ENCODE results near the gene B3GNT5.
"Not testable (repeated sequence)": the region's sequence is repeated elsewhere in the genome, so short reads cannot be mapped to it uniquely, and the experiment has no call there.

B3GNT5 gene, protein sequence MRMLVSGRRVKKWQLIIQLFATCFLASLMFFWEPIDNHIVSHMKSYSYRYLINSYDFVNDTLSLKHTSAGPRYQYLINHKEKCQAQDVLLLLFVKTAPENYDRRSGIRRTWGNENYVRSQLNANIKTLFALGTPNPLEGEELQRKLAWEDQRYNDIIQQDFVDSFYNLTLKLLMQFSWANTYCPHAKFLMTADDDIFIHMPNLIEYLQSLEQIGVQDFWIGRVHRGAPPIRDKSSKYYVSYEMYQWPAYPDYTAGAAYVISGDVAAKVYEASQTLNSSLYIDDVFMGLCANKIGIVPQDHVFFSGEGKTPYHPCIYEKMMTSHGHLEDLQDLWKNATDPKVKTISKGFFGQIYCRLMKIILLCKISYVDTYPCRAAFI

DNA sequence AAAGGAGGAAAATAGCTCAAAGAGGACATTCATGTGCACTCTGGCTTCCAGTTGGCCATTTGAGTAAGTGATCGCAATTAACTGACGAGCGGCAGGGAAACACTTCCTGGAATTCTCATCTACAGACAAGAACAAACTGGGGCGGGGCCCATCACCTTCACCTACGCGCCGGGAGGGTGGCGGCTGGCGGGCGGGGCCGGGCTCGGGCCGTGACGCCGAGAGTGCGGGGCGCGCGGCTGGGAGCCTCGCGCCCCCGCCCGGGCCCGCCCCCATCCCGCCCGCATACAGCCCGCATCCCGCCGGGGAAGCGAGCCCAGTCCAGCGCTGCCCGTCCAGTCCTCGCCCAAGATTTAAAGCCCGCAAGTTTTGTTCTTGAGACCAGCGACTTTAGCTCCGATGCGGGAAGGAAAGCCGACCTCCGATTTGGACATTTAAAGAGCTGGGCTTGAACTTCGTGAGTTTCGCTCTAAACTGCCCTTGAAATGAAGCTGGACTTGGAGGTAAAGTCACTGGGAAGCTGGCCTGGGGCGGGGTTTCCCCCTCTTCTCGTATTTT is at the start of gene B3GNT5:
Gene B3GNT5, plus strand, starts transcription at position 281 of the 555 bp plus-strand sequence. CDS start 16,546 bp downstream, outside the sequence.
- DNase-seq, result peak; percentile 77 to 90 (median 88)

DNA sequence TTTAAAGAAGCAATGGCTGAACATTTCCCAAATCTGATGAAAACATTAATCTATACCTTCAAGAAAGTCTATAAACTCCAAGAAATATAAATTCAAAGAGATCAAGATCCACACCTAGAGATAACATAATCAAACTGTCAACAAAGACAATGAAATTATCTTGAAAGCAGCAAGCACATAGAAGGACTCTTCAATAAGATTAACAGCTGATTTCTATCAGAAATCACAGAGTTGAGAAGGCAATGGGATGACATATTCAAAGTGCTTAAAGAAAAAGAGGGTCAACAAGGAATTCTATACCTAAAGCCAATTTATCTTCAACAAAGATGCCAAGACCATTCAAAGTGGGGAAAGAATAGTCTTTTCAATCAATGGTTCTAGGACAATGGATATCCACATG is 49.4 kb upstream of the B3GNT5 start:
- DNase-seq, result no peak

DNA sequence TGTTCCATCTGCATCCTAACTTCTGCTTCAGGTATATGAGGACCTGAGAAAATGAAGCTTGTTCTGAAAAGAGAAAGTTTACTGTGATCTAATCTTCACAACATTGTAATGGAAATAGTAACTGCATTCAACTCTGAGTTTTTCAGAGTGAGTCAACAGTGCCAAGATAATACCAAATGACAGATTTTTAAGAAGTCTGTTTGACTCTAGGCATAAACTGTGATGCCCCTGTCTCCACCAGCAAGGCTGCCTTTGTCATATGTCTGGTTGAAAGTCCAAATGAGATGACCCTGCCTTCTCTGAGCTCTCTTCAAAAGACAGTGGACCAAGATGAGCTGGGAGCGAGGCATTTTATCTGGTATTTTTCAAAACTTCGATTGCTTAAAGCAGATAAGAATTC is 44.8 kb upstream of the B3GNT5 start:
- DNase-seq, result no peak

DNA sequence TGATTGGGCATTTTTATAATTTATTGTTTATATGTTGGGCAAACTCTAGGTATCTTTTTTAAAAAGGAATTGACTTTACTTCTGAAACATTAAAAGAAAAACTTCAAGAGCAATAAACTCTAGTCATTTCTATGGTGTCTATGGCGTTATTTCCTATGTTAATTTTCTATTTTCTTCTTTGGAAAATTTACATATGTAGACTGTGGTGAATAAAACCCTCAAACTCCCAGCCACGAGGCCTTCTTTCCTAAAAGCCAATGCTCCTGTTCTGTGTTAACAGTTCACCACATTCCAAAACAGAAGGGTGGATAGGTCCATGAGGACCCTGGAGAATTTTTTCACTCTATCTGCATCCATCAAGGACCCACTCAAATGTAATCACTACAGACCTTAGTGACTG is 44.3 kb upstream of the B3GNT5 start:
- no peak for DNase-seq

DNA sequence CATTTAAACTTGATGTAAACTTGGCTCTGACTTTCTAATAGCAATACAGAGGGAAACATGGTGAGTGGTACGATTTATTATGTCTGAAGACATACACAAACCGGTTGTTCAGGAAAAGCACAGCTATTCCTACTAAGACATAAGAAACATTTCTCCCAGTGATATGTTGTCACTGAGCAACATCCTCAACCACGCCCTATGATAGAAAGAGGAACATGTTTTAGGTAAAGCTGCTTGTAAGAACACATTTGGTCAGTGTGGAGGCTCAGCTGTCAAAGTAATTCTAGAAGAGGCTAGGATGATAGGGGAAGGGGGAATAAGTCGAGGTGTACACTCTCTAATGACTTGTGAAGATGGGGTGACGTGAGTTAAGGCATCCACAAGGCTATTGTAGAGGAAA is 42.7 kb upstream of the B3GNT5 start:
- DNase-seq, result no peak

DNA sequence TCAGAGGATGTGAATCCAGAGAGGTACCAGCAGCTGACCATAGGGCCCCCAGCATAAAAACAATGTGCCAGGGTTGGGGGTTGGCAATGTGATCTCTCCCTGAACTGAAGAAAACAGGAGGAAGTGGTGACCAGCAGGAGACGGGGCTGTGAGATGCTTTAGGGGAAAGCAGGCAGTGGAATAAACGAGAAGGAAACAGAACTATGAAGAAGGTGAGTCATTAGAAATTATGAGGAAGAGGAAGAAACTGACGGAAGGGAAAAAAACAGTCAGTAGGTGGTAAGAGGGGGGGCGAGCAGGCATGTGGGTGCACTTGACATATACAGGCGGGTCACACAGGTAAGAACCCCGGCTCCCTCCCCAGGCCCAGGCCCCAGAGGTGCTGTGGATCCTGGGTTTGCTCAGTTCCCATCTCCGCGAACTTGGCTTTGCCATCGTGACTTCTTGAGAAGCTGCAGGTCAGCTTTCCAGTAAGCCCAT is 42.2 kb upstream of the B3GNT5 start:
- DNase-seq, result no peak

DNA sequence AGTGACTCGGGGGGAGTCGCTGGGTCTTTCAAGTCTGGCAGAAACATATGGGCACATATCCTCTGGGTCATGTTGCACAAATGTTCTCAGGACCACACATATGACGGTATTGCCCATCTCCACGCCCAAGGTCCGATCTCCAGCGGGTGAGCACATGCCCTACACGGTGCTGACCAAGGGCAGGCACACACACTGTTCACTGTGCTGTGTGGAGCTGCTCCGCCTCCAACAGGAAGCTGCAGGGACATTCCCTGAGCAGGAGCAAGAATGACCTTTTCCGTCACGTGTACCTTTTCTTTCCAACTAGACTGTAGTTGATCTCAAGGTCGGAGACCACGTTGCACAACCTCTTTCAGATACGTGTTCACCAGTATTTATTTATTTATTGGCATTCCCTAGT is 41.7 kb upstream of the B3GNT5 start:
- no peak for DNase-seq

DNA sequence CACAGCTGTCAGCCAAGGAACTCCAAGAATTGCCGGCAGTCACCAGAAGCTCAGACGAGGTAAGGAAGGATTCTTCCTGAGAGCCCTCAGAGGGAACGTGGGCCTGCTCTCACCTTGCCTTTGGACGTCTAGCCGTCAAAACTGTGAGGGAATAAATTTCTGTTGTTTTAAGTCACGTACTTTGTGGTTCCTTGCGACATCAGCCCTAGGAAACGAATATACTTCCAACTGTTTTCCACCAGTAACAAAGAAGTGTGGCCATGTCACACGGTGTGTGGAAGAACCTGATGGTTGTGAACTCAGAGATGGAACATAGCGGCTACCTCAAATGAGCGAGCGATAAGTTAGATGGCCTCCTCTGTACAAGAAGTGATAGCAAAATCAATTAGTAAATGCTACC is 41.0 kb upstream of the B3GNT5 start:
- DNase-seq, result no peak

DNA sequence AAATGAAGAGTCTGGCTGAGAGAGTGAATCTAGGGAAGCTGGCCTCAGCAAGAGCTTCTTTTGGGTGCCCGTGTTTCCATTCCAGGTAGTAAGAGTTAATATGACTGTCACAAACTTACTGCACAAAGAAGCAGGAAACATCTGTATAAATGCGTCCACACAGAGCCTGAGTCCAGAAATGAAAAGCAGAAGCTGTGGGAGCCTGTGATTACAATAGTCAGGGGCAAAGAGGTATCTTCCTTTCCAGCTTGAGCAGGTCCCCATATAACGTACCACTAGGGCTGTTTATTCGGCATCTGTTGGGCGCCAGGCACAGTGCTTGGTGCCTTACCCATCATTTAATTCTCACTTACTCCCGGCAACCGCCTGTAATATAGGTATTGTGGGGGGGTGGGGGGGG is 40.5 kb upstream of the B3GNT5 start:
- DNase-seq, result no peak

DNA sequence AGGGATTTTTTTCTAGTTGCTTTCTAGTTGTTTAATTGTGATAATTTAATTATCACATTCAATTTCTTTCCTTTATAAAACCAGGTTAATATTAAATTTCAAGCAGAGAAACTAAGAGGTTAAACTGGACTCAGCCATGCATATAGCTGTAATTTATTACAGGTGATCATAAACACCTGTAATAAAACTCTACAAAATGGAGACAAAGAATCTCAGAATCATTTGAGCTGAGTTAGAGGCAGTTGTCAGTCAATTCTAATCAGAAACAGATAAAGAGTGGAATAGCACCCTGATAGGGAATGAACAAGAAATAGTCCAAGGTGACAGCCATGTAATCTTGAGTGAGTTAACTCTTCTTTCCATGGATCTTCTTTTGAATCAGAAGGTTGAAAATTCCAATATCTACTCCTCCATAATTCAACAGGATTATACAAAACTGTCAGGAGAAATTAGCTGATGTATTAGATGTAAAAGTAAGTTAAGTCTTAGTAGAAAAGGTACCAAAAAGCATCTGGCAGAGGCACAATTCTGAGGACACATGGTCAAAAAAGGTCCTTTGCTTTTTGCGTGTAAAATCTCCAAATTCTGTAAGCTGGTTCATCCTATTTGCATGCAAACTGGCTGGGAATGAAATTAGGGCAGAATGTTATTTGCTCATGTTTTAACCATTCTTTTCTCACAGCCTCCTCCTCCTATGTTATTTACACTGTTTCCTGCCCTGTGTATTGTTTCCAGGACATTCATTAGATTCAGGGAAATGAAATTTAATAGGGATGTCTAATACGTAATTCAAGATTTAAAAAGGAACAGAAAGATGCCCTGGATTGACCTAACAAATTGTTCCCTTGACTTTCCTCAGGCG is 39.4 kb upstream of the B3GNT5 start:
- peak in 1 of 3 experiments; percentile 40 for DNase-seq

DNA sequence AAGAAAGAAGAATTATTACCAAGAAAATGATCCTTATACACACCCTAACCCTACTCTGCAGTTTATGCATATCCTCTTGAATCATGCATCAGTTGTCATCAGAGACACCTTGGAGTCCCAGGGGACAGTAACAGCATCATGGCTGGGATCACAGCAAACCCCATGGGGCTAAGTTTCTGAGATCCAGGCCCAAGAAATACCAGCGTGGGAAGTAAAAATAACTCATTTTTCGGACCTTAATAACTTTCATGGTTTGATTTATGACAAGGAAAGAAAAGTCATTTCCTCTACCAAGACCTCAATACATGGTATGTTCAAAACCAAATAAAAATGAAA is 38.8 kb upstream of the B3GNT5 start:
- peak in 2 of 3 experiments; percentile 9 to 40 for DNase-seq

DNA sequence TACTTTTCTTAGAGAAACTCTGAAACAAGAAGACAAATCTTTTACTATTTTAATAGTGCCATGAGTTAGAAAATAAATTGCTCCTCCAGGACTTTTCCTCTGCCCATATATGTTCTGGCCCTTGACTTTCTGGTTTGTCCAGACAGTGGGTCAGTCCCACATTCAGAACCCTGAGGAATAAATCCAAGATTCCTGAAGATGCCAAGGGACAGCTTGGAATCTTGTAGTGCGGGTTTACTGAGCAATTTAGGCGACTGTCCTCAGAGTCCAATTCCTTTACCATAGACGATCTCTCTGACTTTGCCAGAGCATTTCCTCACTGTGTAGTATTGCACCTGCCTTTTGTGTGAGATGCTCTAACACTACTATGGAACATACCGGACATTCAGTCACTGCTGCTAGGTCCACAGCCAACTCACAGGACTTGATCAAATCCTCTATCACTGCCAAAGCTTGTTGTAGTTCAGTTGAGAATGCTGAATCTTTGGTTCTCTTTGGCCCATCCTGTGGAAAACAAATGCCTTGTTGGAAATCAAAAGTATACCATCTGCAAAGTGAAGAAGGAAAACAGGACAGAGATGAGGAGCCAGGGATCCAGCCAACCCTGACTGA is 37.4 kb upstream of the B3GNT5 start:
- DNase-seq, result no peak

DNA sequence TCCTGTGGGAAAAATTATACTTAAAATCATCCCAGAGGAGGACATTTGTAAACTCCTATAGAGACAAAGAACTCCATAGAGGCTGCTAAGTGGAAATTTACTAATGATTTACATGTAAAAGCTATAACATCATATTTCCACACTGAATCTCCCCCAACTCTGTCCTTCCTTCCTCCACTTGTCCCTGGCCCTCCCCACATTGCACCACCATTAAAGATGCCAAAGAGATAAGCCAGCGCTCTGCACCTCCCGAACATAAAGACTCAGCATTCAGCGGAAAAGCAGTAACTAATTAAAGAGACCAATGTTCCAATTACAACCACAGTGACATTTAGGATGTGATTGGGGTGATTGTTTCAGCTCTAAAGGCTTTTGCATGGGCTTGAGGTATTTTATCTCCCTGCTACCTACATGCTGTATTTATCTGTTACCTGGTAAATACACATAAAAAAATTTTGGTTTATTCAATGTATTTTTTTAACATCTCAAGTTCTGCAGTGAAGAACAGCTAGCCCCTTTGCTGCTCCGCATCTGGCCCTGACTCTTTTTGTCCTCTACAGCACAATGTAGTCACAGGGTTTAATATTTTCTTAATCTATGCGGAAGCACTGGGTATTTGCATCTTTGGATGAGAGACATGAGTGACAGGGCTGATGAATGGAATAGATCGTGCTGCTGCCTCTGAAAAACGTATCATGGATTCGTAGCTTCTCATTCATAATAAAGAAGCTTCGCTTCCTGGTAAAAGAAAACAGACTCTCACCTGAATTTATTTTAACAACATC is 35.3 kb upstream of the B3GNT5 start:
- DNase-seq, result no peak

DNA sequence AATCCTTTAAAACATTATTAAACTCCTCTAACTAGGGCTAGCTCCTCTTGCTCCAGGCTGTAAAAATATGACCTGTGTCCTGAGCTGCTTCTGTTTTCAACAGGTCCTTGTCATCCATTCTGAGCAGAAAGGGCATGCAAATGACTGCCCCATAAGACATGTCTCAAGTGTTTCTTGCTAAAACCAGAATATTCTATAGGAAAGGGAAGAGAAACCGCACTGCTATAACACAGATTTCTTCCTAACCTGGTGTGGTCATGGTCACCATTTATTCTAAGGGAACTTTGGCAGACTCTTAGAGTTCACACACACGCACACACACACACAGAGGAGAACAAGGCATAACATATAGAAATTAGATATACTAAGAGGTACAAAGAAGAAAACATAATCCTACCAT is 34.2 kb upstream of the B3GNT5 start:
- DNase-seq, result no peak

DNA sequence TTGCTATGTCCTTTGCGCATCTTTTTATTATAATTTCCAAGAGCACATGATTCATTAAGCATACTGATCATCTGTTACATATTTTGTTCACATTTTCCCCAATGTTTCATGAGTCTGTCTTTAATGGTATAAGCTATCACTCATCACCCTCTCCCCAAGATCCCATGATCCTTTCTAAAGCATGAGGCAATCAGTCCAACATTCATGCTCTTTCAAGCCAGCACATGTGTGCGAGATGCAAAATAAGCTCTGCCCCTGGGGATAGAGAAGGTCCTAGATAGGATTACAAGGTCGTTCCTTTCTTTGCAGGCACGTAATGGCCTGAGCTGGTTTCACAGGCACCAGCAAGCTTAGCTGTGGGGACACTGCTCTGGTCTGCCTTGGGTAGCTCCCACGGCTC is 32.2 kb upstream of the B3GNT5 start:
- DNase-seq, result no peak

DNA sequence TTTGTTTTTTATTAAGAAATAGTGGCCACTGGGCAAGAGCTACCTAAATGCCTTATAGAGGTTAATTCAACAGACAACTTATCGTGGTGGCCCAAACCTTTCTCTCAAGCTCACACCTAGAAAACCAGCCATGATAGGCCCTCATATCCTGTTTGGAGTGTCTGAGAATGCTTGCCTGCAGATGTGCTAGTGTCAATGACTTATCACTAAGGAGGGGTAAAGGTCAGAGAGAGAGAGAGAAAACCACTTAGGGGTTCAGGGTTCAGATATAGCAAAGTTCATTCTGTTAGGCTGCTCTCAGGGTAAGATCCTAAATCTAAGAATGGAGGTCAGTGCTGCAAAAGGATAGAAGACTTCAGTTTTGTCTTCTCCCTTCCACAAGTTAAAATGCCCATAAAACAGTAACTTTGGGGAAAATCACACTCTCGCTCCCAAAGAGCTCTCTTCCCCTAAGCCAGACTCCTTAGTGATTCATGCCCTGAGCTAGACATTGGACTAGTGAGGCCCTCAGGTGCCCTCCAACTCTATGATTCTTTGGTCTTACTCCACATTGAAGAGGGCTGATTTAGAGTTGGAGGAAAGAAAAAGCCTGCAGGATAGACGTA is 30.3 kb upstream of the B3GNT5 start:
- no peak for DNase-seq

DNA sequence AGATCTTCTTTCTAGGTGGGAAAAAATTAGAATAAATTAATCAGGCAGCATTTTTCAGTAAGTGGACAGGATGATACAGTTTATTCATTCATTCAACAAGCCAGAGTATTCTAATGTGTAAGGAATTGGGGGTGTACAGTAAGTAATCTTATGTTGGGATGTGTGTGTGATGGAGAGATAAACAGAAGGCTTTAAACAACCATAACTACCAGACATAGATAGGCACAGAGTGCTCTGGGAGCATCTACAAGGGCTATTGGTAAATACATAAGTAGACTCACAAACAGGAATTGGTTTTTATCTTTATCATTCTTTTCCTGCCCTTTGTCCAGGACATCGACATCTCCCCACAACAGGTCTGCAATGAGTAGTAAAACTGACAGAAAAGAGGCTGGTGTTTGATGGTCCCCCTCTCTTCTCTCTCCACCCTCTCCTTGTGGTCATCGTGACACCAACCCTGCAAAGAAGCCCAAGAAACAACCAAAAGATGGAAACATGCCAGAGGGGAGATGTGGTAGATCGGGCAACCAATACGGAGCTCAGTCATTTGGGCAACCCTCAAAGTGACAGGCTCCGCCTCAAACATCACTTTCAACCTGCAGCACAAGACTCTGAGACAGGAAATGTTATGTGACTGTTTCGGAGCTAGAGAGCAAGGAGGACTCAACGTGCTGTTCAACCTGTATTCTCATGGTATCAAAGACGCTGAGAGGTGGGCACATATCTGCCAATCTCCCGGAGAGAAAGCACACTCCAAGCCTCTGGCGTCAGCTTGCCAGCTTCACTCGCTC is 28.7 kb upstream of the B3GNT5 start:
- no peak for DNase-seq

DNA sequence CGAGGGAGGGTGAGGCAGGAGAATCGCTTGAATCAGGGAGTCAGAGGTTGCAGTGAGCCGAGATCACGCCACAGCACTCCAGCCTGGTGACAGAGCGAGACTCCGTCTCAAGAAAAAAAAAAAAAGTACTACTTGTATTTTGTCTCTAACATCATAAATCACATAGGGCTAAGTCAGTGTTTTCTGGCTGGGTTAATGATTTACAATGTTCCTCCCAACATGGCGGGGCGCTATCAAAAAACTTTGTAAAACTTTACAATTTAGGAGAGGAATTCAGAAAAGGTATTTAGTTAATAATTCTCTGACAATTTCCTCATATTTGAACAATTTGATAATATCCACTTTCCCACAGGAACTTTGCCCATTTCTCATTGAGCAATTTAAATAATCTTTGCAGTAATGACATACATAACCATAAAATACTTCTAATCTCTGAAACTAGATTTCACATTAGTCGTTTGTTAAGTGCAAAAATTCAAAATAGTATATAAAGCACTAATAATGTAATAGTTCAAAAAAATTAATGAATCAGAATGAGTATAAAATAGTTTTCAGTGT is 26.6 kb upstream of the B3GNT5 start:
- DNase-seq, result no peak

DNA sequence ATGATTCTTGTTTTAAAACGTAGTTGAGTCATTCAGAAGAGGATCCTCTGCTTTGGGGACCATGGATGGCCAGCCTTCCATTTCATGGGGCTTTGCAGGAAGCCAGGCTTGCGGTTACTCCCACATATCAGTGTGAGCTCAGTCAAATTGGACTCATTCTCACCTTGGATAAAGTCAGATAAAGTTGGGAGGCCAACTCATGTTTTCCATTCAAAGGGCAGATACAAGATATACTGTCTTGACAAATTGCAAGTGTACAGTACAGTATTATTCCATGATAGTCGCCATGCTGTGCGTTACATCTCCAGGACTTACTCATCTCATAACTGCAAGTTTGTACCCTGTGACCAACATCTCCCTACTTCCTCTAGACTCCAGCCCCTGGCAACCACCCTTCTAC is 25.5 kb upstream of the B3GNT5 start:
- no peak for DNase-seq

DNA sequence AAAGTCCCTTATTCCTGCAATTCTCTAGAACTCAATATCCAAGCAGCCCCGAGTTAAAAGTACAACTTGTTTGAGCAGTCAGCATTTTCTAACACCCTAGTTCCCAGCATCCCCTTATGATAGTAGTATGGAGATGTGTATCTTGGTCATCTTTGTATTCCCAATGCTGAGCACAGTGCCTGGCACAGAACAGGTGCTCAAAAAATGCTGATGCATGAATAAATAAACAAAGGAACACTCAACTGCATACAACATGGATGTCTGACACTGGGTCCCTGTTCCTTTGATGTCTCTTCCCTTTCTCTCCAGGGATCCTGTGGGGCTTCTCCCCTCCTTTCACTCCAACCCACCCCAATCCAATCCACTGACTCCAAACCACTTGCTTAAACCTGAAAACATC is 23.9 kb upstream of the B3GNT5 start:
- no peak for DNase-seq

DNA sequence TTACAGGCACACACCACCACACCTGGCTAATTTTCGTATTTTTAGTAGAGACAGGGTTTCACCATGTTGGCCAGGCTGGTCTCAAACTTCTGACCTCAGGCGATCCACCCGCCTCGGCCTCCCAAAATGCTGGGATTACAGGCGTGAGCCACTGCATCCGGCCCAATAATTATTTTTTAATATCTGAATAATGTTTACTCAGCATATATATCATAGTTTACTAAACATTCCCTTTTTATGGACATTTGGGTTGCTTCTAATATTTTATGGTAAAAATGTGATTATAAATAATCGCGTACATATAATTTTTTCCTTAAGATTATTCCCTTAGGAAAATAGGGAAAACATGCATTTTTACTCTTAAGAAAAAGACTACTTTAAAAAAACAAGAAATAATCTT is 22.8 kb upstream of the B3GNT5 start:
- not testable (repeated sequence) for DNase-seq
